Mesothelial cell of epicardium (in vitro differentiated cells): Measurements from ENCODE around the gene LY6G5C. TPM values are rescaled to one million over a fixed set of nuclear protein-coding genes. Genes with fewer than 3 reads are reported as not detected.

ENCODE experiments used
- DNase-seq, 2 experiments: peaks; one replicate each; pipeline ENCODE4 v3.0.0; 2021; ENCODE audit warnings: low spot score in 2 of 2; ENCODE audit not compliant: unreplicated experiment in 2 of 2
- H3K27ac Mint-ChIP-seq: 2 replicates; pipeline ENCODE4 v1.8.0; 2021; ENCODE audit warnings: mixed read lengths
- H3K27me3 Mint-ChIP-seq: 2 replicates; pipeline ENCODE4 v1.8.0; 2021; ENCODE audit warnings: low read depth, mixed read lengths
- H3K36me3 Mint-ChIP-seq: 2 replicates; pipeline ENCODE4 v1.8.0; 2021; ENCODE audit warnings: mixed read lengths
- H3K4me1 Mint-ChIP-seq: 2 replicates; pipeline ENCODE4 v1.8.0; 2021; ENCODE audit warnings: mixed read lengths
- H3K4me3 Mint-ChIP-seq: 2 replicates; pipeline ENCODE4 v1.8.0; 2021; ENCODE audit warnings: mild to moderate bottlenecking, moderate library complexity, mixed read lengths
- H3K9me3 Mint-ChIP-seq: 2 replicates; pipeline ENCODE4 v1.8.0; 2021; ENCODE audit warnings: mixed read lengths
- total RNA-seq: library from RNA; stranded (reverse); gene quantifications from 3 replicates; pipeline ENCODE4 v1.2.1, GENCODE V29; 2021
- TF ChIP-seq, protein P1 (sequence below): fragments of 200-600 bp; sonication (generic); IDR thresholded peaks from one replicate; pipeline ENCODE4 v1.5.0; 2021; ENCODE audit warnings: antibody characterized with exemption; ENCODE audit not compliant: unreplicated experiment

Gene LY6G5C
- total RNA-seq, 1 donor from 2014 or later: 1.5 TPM

GRCh38 chr6:31691564-31692108 is 10.8 kb upstream of the LY6G5C start:
- Mint-ChIP-seq H3K27ac (no peak overlapping the region), H3K4me1 (peaks cover 8% of the 10 kb centered on the region)

DNA sequence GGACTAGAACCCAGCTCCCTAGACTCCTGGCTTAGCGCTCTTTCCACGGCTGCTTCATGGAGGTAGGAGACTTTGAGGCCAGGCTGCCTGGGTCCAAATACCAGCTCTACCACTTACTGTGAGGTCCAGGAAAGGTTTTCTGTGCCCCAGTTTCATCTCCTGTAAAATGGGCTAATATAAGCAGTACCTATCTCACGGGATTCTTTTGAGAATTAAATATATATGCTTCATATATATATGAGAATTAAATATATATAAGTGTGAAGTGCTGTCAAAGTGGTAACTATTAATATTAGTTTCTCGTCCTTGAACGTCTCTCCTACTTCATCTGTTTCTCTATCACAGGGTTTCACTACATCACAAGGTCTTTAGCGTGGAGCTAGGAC is 10.2 kb upstream of the LY6G5C start:
- no peaks in the 10 kb centered on the region for H3K9me3 Mint-ChIP-seq
- TF ChIP-seq, protein P1, sequence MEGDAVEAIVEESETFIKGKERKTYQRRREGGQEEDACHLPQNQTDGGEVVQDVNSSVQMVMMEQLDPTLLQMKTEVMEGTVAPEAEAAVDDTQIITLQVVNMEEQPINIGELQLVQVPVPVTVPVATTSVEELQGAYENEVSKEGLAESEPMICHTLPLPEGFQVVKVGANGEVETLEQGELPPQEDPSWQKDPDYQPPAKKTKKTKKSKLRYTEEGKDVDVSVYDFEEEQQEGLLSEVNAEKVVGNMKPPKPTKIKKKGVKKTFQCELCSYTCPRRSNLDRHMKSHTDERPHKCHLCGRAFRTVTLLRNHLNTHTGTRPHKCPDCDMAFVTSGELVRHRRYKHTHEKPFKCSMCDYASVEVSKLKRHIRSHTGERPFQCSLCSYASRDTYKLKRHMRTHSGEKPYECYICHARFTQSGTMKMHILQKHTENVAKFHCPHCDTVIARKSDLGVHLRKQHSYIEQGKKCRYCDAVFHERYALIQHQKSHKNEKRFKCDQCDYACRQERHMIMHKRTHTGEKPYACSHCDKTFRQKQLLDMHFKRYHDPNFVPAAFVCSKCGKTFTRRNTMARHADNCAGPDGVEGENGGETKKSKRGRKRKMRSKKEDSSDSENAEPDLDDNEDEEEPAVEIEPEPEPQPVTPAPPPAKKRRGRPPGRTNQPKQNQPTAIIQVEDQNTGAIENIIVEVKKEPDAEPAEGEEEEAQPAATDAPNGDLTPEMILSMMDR: no peak
- H3K4me3 Mint-ChIP-seq: no peak overlapping the region
- no peaks in the 10 kb centered on the region for H3K27me3 Mint-ChIP-seq
- no peak for DNase-seq
- peaks cover 32% of the 10 kb centered on the region for H3K36me3 Mint-ChIP-seq
- H3K27ac Mint-ChIP-seq: peak overlapping the region; percentile 69
- H3K4me1 Mint-ChIP-seq: peaks cover 6% of the 10 kb centered on the region

More at GRCh38 chr6:31691564-31692108, 10.8 kb upstream of the LY6G5C start:
- no peak for DNase-seq
- Mint-ChIP-seq H3K36me3 (peaks cover 28% of the 10 kb centered on the region), H3K9me3 (no peaks in the 10 kb centered on the region), H3K4me3 (no peak overlapping the region), H3K27me3 (no peaks in the 10 kb centered on the region)
- TF ChIP-seq, protein P1: no peak

- H3K27me3 Mint-ChIP-seq: no peaks in the 10 kb centered on the region
- DNase-seq: no peak
- peak overlapping the region; percentile 69 for H3K27ac Mint-ChIP-seq
- H3K4me1 Mint-ChIP-seq: peaks cover 6% of the 10 kb centered on the region
- H3K9me3 Mint-ChIP-seq: no peaks in the 10 kb centered on the region
- no peak overlapping the region for H3K4me3 Mint-ChIP-seq
- H3K36me3 Mint-ChIP-seq: peaks cover 37% of the 10 kb centered on the region
- TF ChIP-seq, protein P1: no peak
These were observed 9.6 kb upstream of the LY6G5C start for GRCh38 chr6:31690231-31691077.

DNA sequence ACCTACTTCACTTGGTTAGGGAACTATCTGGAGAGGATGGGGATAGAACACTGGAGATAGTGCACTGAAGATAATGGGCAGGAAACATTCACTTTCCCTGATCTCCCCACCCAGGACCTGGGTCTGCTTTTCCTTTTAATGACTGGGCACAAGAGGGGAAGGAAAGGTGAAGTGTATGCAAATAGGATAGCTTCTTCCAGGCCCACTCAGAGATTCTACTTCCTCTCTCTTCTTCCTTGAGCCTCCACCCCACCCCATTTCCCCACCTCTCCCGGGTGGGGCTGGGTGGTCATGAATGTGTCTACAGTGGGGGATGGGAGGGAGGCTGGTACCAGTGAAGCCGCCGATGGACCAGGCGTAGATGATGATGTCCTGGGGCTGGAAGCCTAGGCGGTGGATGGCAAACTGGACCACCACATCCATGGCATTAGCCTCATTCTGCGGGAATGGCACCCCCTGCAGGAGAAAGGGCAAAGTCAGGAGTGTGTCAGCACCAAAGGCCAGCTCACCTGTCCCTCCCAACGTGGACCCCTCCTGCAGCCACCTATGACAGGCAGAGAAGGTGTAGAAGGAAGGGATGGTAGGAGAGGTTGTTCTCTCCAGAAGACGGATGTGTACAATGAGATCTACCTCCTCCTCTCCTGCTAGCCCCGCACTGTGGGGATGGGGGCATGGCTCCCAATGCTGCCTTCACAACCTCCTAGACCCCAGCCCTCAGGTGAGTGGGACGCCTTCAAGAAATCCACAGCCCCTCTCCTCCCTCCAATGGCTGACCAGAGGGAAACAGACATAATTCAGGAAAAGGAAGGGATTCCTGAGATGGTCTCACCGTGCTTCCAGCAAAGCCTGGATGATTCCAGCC is 8.6 kb upstream of the LY6G5C start:
- peak overlapping the region; percentile 69 for H3K27ac Mint-ChIP-seq

More for the DNA sequence above, 8.6 kb upstream of the LY6G5C start:
- H3K4me3 Mint-ChIP-seq: no peak overlapping the region
- peaks cover 6% of the 10 kb centered on the region for H3K4me1 Mint-ChIP-seq
- TF ChIP-seq, protein P1: no peak
- peaks cover 37% of the 10 kb centered on the region for H3K36me3 Mint-ChIP-seq
- no peaks in the 10 kb centered on the region for H3K9me3 Mint-ChIP-seq
- H3K27me3 Mint-ChIP-seq: no peaks in the 10 kb centered on the region
- DNase-seq: no peak
